GM19438 (cell line): Measurements from ENCODE around the gene TEX12.
A peak's percentile ranks its signal among the peaks of the same experiment; 100 is the strongest.

Experiments
- ATAC-seq: cut with Tn5 transposase; IDR thresholded peaks from one replicate; pipeline ENCODE4 v1.9.1; 2021; ENCODE audit warnings: low read depth; ENCODE audit not compliant: unreplicated experiment

Gene TEX12

GRCh38 chr11:112210890-112211289 lies 43.7 kb downstream of the TEX12 start:
- ATAC-seq: no peak

GRCh38 chr11:112211536-112211935 lies 44.4 kb downstream of the TEX12 start:
- no peak for ATAC-seq

DNA sequence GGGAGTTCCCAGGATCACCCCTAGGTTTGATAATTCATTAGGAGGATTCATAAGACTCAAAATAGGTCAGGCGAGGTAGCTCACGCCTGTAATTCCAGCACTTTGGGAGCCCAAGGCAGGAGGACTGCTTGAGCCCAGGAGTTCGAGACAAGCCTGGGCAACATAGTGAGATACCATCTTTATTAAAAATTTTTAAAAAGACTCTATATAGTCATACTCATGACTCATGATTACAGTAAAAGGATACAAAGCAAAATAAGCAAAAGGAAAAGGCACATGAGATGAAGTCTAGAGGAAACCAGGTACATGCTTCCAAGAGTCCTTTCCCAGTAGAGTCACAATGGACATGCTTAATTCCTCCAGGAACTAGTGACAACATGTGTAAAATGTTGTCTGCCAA lies 45.1 kb downstream of the TEX12 start:
- ATAC-seq: no peak

DNA sequence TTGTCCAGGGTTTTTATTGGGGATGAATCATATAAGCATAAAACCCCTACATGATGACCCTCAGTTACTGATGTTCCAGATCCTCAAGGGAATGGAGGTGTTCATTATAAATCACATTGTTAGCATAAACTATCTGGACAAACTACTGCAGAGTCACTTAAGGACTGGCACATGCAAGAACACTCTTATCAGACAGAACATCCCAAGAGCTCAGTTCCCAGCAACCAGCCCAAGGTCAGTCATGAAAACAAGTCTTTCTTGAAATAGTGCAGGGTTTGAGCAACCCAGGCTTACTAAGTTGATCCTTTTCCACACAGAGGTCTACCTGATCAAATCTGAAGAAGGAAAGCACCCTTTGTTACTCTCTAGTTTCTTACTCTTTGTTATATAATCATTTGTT lies 45.5 kb downstream of the TEX12 start:
- ATAC-seq: no peak

DNA sequence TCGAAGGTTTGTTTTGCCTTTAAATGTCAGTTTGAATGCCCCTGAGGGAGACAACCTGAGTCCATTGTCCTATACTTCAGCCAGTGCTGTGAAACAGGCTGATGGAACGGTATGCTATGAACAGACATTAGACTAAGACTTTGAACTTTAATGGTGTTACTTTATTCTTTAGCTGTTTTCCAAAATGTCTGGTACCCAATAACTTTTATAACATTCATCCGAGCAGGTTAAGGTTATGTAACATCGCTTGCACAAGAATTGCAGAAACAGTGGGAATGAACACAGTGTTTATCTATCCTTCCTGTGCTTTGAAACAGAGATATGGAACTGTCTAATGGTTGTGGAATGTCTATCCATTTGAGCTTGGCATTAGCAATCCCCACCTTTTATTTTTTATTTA lies 46.6 kb downstream of the TEX12 start:
- no peak for ATAC-seq

DNA sequence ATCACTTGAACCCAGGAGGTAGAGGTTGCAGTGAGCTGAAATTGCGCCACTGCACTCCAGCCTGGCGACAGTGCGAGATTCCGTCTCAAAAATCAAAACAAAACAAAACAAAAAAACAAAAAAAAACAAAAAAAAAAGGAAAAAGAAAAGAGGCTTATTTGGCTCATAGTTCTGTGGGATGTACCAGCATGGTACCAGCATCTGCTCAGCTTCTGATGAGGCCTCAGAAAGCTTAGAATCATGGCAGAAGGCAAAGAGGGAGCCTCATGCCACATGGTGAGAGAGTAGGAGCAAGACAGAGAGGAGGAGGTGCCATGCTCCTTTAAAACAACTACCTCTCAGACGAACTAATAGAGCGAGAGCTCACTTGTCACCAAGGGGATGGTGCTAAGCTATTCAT lies 48.4 kb downstream of the TEX12 start:
- no peak for ATAC-seq

DNA sequence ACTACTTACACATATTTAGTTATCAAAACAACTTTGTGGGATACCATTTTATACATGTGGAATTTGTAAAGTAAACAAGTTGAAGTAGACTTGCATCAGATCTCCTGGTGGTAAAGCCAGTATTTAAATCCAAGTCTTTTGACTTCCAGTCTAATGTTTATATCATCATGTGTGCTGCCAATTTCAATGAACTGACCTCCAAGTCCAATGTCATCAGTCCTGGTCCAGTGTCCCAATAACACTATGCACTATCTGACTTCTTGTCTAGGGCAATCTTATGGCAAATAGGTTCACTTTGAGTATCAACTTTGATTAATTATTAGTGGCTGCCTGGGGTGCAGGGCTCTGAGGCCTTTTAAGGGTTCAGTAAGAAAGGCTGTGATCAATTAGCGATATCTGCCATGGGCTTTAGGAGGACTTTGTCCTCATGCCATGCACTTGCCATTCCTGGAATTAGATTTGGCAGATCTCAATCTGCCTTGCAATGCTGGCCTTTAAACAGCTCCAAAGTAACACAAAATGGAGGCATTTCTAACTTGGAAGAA lies 49.5 kb downstream of the TEX12 start:
- ATAC-seq: no peak

- ATAC-seq: peak; percentile 94
These were observed 52.5 kb downstream of the TEX12 start for GRCh38 chr11:112219476-112220232.

DNA sequence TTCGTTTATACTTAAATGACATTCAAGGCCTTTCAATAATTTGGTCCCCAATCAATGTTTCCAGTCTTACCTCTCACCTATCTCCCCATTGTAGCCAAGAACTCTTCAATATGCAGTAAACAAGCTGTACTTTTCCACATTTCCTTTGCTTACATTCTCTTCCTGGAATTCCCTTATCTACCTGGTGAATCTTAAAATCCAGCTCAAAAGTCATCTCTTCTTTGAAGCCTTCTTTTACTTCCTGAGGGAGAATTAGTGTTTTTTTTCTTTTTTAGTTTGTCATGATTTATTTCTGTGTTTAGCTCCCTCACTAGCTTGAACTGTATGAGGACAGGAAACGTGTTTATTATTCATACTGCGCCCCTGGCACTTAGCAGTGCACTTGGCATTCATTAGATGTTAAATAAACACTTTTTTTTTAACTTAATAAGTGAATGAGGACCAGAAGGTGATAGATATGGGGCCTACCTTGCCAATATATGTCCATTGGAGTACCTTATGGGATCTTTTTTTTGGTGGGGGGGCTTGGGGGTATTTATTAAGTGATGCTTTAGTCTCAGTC lies 54.2 kb downstream of the TEX12 start:
- ATAC-seq: no peak
